ENCODE measurements around the gene CFAP119.

GRCh38 chr16:30805370-30806169 lies 43.7 kb upstream of the CFAP119 start:
- TF ChIP-seq CTCF (optimal IDR thresholded peaks at IDR 0.05 in 1 of 3, IDR thresholded peaks at IDR 0.05 in 1 of 3, conservative IDR thresholded peaks at IDR 0.05 in 1 of 3; ENCODE audit: extremely low read depth in 1 of 3, insufficient read depth in 2 of 3, low read length in 3 of 3): peak in 1 of 3 experiments; percentile 20
- TF ChIP-seq EZH2 (IDR thresholded peaks at IDR 0.05; ENCODE audit: low read length): no peak
